T-helper 2 cell treated with Interferon-gamma antibody and Interleukin-4, amounts not matched to agents 5 μg/mL and 100 μg/mL, for 36 hours (primary cell): ENCODE data around the gene SHMT2.

ENCODE experiments used
- DNase-seq: peaks from one replicate; pipeline ENCODE4 v3.0.0; 2021; ENCODE audit warnings: low spot score
- H3K27ac Mint-ChIP-seq: one replicate; pipeline ENCODE4 v1.8.0; 2021; ENCODE audit warnings: mild to moderate bottlenecking, mixed read lengths
- H3K27me3 Mint-ChIP-seq: one replicate; pipeline ENCODE4 v1.8.0; 2021; ENCODE audit warnings: low read depth, mixed read lengths
- H3K36me3 Mint-ChIP-seq: one replicate; pipeline ENCODE4 v1.8.0; 2021; ENCODE audit warnings: low read depth, mixed read lengths
- H3K4me1 Mint-ChIP-seq: one replicate; pipeline ENCODE4 v1.8.0; 2021; ENCODE audit warnings: low read depth, mixed read lengths
- H3K4me3 Mint-ChIP-seq: one replicate; pipeline ENCODE4 v1.8.0; 2022; ENCODE audit warnings: mild to moderate bottlenecking, moderate library complexity, mixed read lengths
- H3K9me3 Mint-ChIP-seq: one replicate; pipeline ENCODE4 v1.8.0; 2021; ENCODE audit warnings: mixed read lengths

The SHMT2 gene

GRCh38 chr12:57203791-57204190, 25.7 kb upstream of the SHMT2 start:
- no peaks in the 10 kb centered on the region for H3K36me3 Mint-ChIP-seq
- no peaks in the 10 kb centered on the region for H3K27me3 Mint-ChIP-seq
- H3K27ac Mint-ChIP-seq = no peak overlapping the region
- DNase-seq = no peak
- no peak overlapping the region for H3K4me3 Mint-ChIP-seq
- no peaks in the 10 kb centered on the region for H3K9me3 Mint-ChIP-seq
- H3K4me1 Mint-ChIP-seq = no peaks in the 10 kb centered on the region

GRCh38 chr12:57204454-57204853, 25.1 kb upstream of the SHMT2 start:
- no peaks in the 10 kb centered on the region for H3K4me1 Mint-ChIP-seq
- H3K27ac Mint-ChIP-seq = no peak overlapping the region
- no peak for DNase-seq
- H3K9me3 Mint-ChIP-seq = no peaks in the 10 kb centered on the region
- H3K27me3 Mint-ChIP-seq = no peaks in the 10 kb centered on the region
- H3K36me3 Mint-ChIP-seq = no peaks in the 10 kb centered on the region
- no peak overlapping the region for H3K4me3 Mint-ChIP-seq

- no peak for DNase-seq
- H3K4me1 Mint-ChIP-seq = no peaks in the 10 kb centered on the region
- no peaks in the 10 kb centered on the region for H3K27me3 Mint-ChIP-seq
- no peak overlapping the region for H3K27ac Mint-ChIP-seq
- H3K9me3 Mint-ChIP-seq = no peaks in the 10 kb centered on the region
- no peak overlapping the region for H3K4me3 Mint-ChIP-seq
- no peaks in the 10 kb centered on the region for H3K36me3 Mint-ChIP-seq
Measured at GRCh38 chr12:57205186-57205585, 24.3 kb upstream of the SHMT2 start.

GRCh38 chr12:57205931-57206330, 23.6 kb upstream of the SHMT2 start:
- Mint-ChIP-seq H3K9me3 (no peaks in the 10 kb centered on the region), H3K4me3 (no peak overlapping the region), H3K27ac (no peak overlapping the region), H3K36me3 (no peaks in the 10 kb centered on the region), H3K27me3 (no peaks in the 10 kb centered on the region), H3K4me1 (no peaks in the 10 kb centered on the region)
- DNase-seq = no peak

- Mint-ChIP-seq H3K27me3 (no peaks in the 10 kb centered on the region), H3K4me3 (no peak overlapping the region), H3K36me3 (no peaks in the 10 kb centered on the region), H3K27ac (no peak overlapping the region), H3K9me3 (no peaks in the 10 kb centered on the region), H3K4me1 (no peaks in the 10 kb centered on the region)
- no peak for DNase-seq
Measured at GRCh38 chr12:57207731-57208630, 21.5 kb upstream of the SHMT2 start.

- Mint-ChIP-seq H3K27me3 (peaks cover 6% of the 10 kb centered on the region), H3K4me3 (no peak overlapping the region), H3K9me3 (no peaks in the 10 kb centered on the region)
Measured at GRCh38 chr12:57208631-57209282, 20.8 kb upstream of the SHMT2 start.

GRCh38 chr12:57209916-57210315, 19.6 kb upstream of the SHMT2 start:
- Mint-ChIP-seq H3K4me3 (no peak overlapping the region), H3K4me1 (peaks cover 16% of the 10 kb centered on the region), H3K9me3 (no peaks in the 10 kb centered on the region), H3K27ac (no peak overlapping the region), H3K36me3 (no peaks in the 10 kb centered on the region), H3K27me3 (peaks cover 17% of the 10 kb centered on the region)
- no peak for DNase-seq

More at GRCh38 chr12:57208631-57209282, 20.8 kb upstream of the SHMT2 start:
- H3K27ac Mint-ChIP-seq = no peak overlapping the region
- peaks cover 6% of the 10 kb centered on the region for H3K4me1 Mint-ChIP-seq
- DNase-seq = no peak
- no peaks in the 10 kb centered on the region for H3K36me3 Mint-ChIP-seq

- Mint-ChIP-seq H3K4me1 (peaks cover 19% of the 10 kb centered on the region), H3K4me3 (no peak overlapping the region), H3K27ac (no peak overlapping the region), H3K36me3 (no peaks in the 10 kb centered on the region), H3K27me3 (peaks cover 23% of the 10 kb centered on the region), H3K9me3 (no peaks in the 10 kb centered on the region)
- DNase-seq = no peak
Measured at GRCh38 chr12:57210461-57210860, 19.1 kb upstream of the SHMT2 start.

GRCh38 chr12:57210926-57211692, 18.4 kb upstream of the SHMT2 start:
- Mint-ChIP-seq H3K9me3 (no peaks in the 10 kb centered on the region), H3K4me3 (no peak overlapping the region)

GRCh38 chr12:57211791-57212700, 17.5 kb upstream of the SHMT2 start:
- Mint-ChIP-seq H3K27me3 (peaks cover 30% of the 10 kb centered on the region), H3K9me3 (no peaks in the 10 kb centered on the region), H3K4me1 (peaks cover 24% of the 10 kb centered on the region), H3K36me3 (no peaks in the 10 kb centered on the region), H3K4me3 (no peak overlapping the region), H3K27ac (no peak overlapping the region)
- DNase-seq = no peak

More at GRCh38 chr12:57210926-57211692, 18.4 kb upstream of the SHMT2 start:
- no peaks in the 10 kb centered on the region for H3K36me3 Mint-ChIP-seq
- H3K4me1 Mint-ChIP-seq = peaks cover 24% of the 10 kb centered on the region
- peaks cover 29% of the 10 kb centered on the region for H3K27me3 Mint-ChIP-seq
- DNase-seq = no peak
- H3K27ac Mint-ChIP-seq = no peak overlapping the region

GRCh38 chr12:57212701-57213057, 16.8 kb upstream of the SHMT2 start:
- H3K27ac Mint-ChIP-seq = no peak overlapping the region
- H3K9me3 Mint-ChIP-seq = no peaks in the 10 kb centered on the region
- peaks cover 36% of the 10 kb centered on the region for H3K27me3 Mint-ChIP-seq
- no peaks in the 10 kb centered on the region for H3K36me3 Mint-ChIP-seq
- H3K4me1 Mint-ChIP-seq = peaks cover 29% of the 10 kb centered on the region
- no peak overlapping the region for H3K4me3 Mint-ChIP-seq
- DNase-seq = no peak

- Mint-ChIP-seq H3K27me3 (peaks cover 41% of the 10 kb centered on the region), H3K27ac (no peak overlapping the region), H3K4me1 (peaks cover 29% of the 10 kb centered on the region), H3K9me3 (no peaks in the 10 kb centered on the region), H3K36me3 (no peaks in the 10 kb centered on the region), H3K4me3 (no peak overlapping the region)
- peak; percentile 74 for DNase-seq
Measured at GRCh38 chr12:57213058-57213715, 16.3 kb upstream of the SHMT2 start.
